ENCODE data around the gene OTUB1. TPM values are rescaled to one million over a fixed set of nuclear protein-coding genes. Genes with fewer than 3 reads are reported as not detected.

The OTUB1 gene
- total and polyA plus RNA-seq, 9 of the 15 experiments (the other 6 are each of a cell fraction or from before 2014, with no cell fraction given) = 29.5 to 134 (median 66.1) TPM

DNA sequence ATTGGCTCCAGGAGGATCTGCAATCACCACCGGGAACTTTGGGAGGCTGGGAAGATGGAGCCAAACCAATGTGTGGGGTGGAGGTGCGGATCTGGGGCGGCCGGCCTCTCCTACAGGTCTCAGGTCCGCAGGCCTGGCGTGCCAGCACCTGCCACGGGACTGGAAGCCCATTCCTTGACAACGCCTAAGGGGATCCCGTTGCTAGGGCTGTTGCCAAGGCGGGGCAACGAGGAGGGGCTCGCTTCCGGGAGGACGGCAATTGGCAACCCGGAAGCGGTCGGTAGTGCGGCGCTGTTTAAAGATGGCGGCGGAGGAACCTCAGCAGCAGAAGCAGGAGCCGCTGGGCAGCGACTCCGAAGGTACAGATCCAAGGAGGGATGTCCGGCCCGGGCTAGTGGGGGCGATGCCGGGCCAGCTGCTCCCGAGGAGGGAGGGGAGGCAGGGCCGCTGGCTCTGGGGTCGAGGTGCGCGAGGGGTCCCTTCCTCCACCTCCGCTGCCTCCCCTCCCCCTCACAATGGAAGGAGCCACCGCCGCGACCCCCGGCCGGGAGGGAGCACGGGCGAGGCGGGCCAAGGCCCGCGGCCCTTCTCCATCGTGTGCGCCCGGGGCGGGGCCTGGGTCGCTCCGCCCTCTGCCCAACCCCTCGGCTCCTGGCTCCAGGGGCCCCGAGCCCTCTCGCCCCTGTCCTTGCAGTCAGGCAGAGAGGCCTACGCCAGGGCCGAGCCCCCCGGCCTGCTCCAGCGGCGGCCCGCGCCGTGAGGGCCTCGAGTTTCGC, at the start of gene OTUB1 (continued):
- TF ChIP-seq, protein P1, sequence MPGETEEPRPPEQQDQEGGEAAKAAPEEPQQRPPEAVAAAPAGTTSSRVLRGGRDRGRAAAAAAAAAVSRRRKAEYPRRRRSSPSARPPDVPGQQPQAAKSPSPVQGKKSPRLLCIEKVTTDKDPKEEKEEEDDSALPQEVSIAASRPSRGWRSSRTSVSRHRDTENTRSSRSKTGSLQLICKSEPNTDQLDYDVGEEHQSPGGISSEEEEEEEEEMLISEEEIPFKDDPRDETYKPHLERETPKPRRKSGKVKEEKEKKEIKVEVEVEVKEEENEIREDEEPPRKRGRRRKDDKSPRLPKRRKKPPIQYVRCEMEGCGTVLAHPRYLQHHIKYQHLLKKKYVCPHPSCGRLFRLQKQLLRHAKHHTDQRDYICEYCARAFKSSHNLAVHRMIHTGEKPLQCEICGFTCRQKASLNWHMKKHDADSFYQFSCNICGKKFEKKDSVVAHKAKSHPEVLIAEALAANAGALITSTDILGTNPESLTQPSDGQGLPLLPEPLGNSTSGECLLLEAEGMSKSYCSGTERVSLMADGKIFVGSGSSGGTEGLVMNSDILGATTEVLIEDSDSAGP (CRISPR knock-in tag; IDR thresholded peaks at IDR 0.05) = 0 out of 2 replicates have a peak, but pooled peaks have one; percentile 19
- TF ChIP-seq ZKSCAN3 (CRISPR knock-in tag; IDR thresholded peaks at IDR 0.05) (no peak), TAF1 (IDR thresholded peaks at IDR 0.05; ENCODE audit: control insufficient read depth, extremely low read depth, insufficient read depth, low read length, severe bottlenecking) (peak; percentile 93), HNRNPLL (IDR thresholded peaks at IDR 0.05; ENCODE audit: low read depth, low read length, poor library complexity, severe bottlenecking) (no peak), ZNF133 (CRISPR knock-in tag; IDR thresholded peaks at IDR 0.05) (no peak), ZNF75A (CRISPR knock-in tag; IDR thresholded peaks at IDR 0.05) (no peak), SMARCA4 (IDR thresholded peaks at IDR 0.05) (no peak), GTF2F1 (IDR thresholded peaks at IDR 0.05; ENCODE audit: low read depth, low read length) (no peak), WHSC1 (IDR thresholded peaks at IDR 0.05; ENCODE audit: low read length) (no peak), FOS (IDR thresholded peaks at IDR 0.05; ENCODE audit: extremely low read depth, insufficient read length) (no peak), ZNF184 (CRISPR knock-in tag; IDR thresholded peaks at IDR 0.05) (no peak), FOXJ2 (tag; IDR thresholded peaks at IDR 0.05) (peak; percentile 39; the same call in 1 of the 2 replicates), SMARCA5 (IDR thresholded peaks at IDR 0.05) (no peak), ZNF324 (CRISPR knock-in tag; IDR thresholded peaks at IDR 0.05) (no peak), BMI1 (IDR thresholded peaks at IDR 0.05; ENCODE audit: low read length) (peak; percentile 89), ZBTB17 (CRISPR knock-in tag; IDR thresholded peaks at IDR 0.05) (peak; percentile 64; the same call in 1 of the 2 replicates)
- TF ChIP-seq, protein P2, sequence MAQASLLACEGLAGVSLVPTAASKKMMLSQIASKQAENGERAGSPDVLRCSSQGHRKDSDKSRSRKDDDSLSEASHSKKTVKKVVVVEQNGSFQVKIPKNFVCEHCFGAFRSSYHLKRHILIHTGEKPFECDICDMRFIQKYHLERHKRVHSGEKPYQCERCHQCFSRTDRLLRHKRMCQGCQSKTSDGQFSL (CRISPR knock-in tag; IDR thresholded peaks at IDR 0.05) = no peak
- TF ChIP-seq, protein P2 (tag; IDR thresholded peaks at IDR 0.05) = no peak
- TF ChIP-seq, protein P3, sequence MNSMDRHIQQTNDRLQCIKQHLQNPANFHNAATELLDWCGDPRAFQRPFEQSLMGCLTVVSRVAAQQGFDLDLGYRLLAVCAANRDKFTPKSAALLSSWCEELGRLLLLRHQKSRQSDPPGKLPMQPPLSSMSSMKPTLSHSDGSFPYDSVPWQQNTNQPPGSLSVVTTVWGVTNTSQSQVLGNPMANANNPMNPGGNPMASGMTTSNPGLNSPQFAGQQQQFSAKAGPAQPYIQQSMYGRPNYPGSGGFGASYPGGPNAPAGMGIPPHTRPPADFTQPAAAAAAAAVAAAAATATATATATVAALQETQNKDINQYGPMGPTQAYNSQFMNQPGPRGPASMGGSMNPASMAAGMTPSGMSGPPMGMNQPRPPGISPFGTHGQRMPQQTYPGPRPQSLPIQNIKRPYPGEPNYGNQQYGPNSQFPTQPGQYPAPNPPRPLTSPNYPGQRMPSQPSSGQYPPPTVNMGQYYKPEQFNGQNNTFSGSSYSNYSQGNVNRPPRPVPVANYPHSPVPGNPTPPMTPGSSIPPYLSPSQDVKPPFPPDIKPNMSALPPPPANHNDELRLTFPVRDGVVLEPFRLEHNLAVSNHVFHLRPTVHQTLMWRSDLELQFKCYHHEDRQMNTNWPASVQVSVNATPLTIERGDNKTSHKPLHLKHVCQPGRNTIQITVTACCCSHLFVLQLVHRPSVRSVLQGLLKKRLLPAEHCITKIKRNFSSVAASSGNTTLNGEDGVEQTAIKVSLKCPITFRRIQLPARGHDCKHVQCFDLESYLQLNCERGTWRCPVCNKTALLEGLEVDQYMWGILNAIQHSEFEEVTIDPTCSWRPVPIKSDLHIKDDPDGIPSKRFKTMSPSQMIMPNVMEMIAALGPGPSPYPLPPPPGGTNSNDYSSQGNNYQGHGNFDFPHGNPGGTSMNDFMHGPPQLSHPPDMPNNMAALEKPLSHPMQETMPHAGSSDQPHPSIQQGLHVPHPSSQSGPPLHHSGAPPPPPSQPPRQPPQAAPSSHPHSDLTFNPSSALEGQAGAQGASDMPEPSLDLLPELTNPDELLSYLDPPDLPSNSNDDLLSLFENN (IDR thresholded peaks at IDR 0.05; ENCODE audit: low read depth in 2 of 2, low read length in 2 of 2) = peak in 1 of 2 experiments; percentile 41; a peak in 1 of 4 replicates
- TF ChIP-seq, protein P4, sequence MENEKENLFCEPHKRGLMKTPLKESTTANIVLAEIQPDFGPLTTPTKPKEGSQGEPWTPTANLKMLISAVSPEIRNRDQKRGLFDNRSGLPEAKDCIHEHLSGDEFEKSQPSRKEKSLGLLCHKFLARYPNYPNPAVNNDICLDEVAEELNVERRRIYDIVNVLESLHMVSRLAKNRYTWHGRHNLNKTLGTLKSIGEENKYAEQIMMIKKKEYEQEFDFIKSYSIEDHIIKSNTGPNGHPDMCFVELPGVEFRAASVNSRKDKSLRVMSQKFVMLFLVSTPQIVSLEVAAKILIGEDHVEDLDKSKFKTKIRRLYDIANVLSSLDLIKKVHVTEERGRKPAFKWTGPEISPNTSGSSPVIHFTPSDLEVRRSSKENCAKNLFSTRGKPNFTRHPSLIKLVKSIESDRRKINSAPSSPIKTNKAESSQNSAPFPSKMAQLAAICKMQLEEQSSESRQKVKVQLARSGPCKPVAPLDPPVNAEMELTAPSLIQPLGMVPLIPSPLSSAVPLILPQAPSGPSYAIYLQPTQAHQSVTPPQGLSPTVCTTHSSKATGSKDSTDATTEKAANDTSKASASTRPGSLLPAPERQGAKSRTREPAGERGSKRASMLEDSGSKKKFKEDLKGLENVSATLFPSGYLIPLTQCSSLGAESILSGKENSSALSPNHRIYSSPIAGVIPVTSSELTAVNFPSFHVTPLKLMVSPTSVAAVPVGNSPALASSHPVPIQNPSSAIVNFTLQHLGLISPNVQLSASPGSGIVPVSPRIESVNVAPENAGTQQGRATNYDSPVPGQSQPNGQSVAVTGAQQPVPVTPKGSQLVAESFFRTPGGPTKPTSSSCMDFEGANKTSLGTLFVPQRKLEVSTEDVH (IDR thresholded peaks at IDR 0.05; ENCODE audit: low read depth, partially characterized antibody) = peak; percentile 76

Data from K562 (cell line).